Kidney (tissue), 14 donors: ENCODE data around the gene PCNT. TPM values are rescaled to one million over a fixed set of nuclear protein-coding genes. Genes with fewer than 3 reads are reported as not detected.

Experiments used
- DNase-seq, 5 donors: peaks; one replicate each; pipeline ENCODE4 v3.0.0-alpha.2; 2013 to 2020
- FAIRE-seq: peaks from 2 replicates; lab custom pipeline; 2012; peaks lifted over from hg19 to GRCh38; lab: Jason Lieb, UNC
- H3K27ac ChIP-seq, 2 donors: one replicate each; pipeline ENCODE4 v1.7.0; 2013; ENCODE audit warnings: low read depth in 2 of 2, low read length in 2 of 2, inconsistent platforms in 1 of 2
- H3K27me3 ChIP-seq: one replicate; pipeline ENCODE4 v1.7.1; 2013; ENCODE audit warnings: low read length, inconsistent platforms; ENCODE audit not compliant: control insufficient read depth, insufficient read depth
- H3K36me3 ChIP-seq, 3 donors: one replicate each; pipeline versions ENCODE4 v1.7.0 to v1.7.1; 2013; ENCODE audit warnings: low read length in 3 of 3, control low read depth in 1 of 3, inconsistent platforms in 1 of 3; ENCODE audit not compliant: insufficient read depth in 3 of 3, control insufficient read depth in 2 of 3
- H3K4me1 ChIP-seq, 3 donors: one replicate each; pipeline versions ENCODE4 v1.7.0 to v1.7.1; 2013; ENCODE audit warnings: low read length in 3 of 3, inconsistent platforms in 1 of 3, low read depth in 1 of 3; ENCODE audit not compliant: control insufficient read depth in 2 of 3, insufficient read depth in 2 of 3
- H3K4me3 ChIP-seq, 3 donors: one replicate each; pipeline versions ENCODE4 v1.7.0 to v1.8.1; 2013; ENCODE audit warnings: low read length in 3 of 3, control low read depth in 1 of 3, inconsistent platforms in 1 of 3
- H3K9ac ChIP-seq, 3 donors: one replicate each; pipeline versions ENCODE4 v1.7.0 to v1.7.1; 2013; ENCODE audit warnings: low read length in 3 of 3, control low read depth in 1 of 3, inconsistent platforms in 1 of 3
- H3K9me3 ChIP-seq, 3 donors: one replicate each; pipeline versions ENCODE4 v1.7.0 to v1.7.1; 2013; ENCODE audit warnings: low read length in 3 of 3, control low read depth in 1 of 3, inconsistent platforms in 1 of 3; ENCODE audit not compliant: control insufficient read depth in 2 of 3, insufficient read depth in 1 of 3
- CTCF ChIP-seq: IDR thresholded peaks from 3 replicates; pipeline ENCODE4 v1.5.1; 2012; ENCODE audit warnings: mild to moderate bottlenecking, moderate library complexity, borderline replicate concordance; ENCODE audit not compliant: insufficient read depth; ENCODE audit errors: extremely low read depth
- intact Hi-C: fragments of 100-400 bp; cut with DNase I; formaldehyde crosslinking; loops from one replicate; pipeline ENCODE4 v1.11.1; 2022
- polyA plus RNA-seq: library from polyadenylated mRNA; stranded (reverse); fragments of 350-450 nt; fragmentation: Illumina TruSeq; extraction: RNeasy Lipid Tissue Mini Kit (QIAGEN cat#74804); gene quantifications from one replicate; pipeline ENCODE4 v1.2.3, GENCODE V29; 2014; ENCODE audit warnings: low read depth, low replicate concordance; ENCODE audit not compliant: insufficient read depth
- total RNA-seq: library from RNA; stranded (reverse); fragmentation: NEBNext Ultra II Directional; extraction: Animal tissue kit (Norgen Biotek cat#: 25700); gene quantifications from one replicate; pipeline ENCODE4 v1.2.1, GENCODE V29; 2021
- donor health status: control.
- donor health status: control.
- donor health status: control.
- donor health status: control.
- donor health status: control.
- donor health status: DM: yes; HTN: yes; CAD: no.
- donor health status: Normal renal cell carcinoma (clear cell type).

PCNT gene
- total and polyA plus RNA-seq, 2 donors from 2014 or later = 4.2 to 26.1 TPM

- intact Hi-C loops = no loop called here
- no peaks in the 10 kb centered on the region for H3K27me3 ChIP-seq
- no peaks in the 10 kb centered on the region for H3K9me3 ChIP-seq
- no peak for DNase-seq
- peaks cover 2 to 4% (median 4%) of the 10 kb centered on the region in 3 donors for H3K36me3 ChIP-seq
- no peak for TF ChIP-seq CTCF
- no peak overlapping the region for H3K27ac ChIP-seq
- FAIRE-seq = no peak
- H3K4me1 ChIP-seq = no peaks in the 10 kb centered on the region
- H3K9ac ChIP-seq = no peak overlapping the region
- H3K4me3 ChIP-seq = no peak overlapping the region
Observed at GRCh38 chr21:46489800-46490199, 165.8 kb downstream of the PCNT start.

GRCh38 chr21:46491553-46491952 is 167.6 kb downstream of the PCNT start:
- Histone ChIP-seq H3K4me3 (no peak overlapping the region), H3K9ac (no peak overlapping the region), H3K27me3 (no peaks in the 10 kb centered on the region), H3K4me1 (no peaks in the 10 kb centered on the region), H3K36me3 (peaks cover 0 to 4% (median 0%) of the 10 kb centered on the region in 3 donors), H3K27ac (no peak overlapping the region), H3K9me3 (no peaks in the 10 kb centered on the region)
- intact Hi-C loops = no loop called here
- FAIRE-seq (no peak), DNase-seq (no peak)
- TF ChIP-seq CTCF = no peak

GRCh38 chr21:46492851-46493250 is 168.9 kb downstream of the PCNT start:
- Histone ChIP-seq H3K9me3 (no peaks in the 10 kb centered on the region), H3K27ac (no peak overlapping the region), H3K27me3 (no peaks in the 10 kb centered on the region), H3K4me1 (no peaks in the 10 kb centered on the region), H3K36me3 (peaks cover 0 to 6% (median 6%) of the 10 kb centered on the region in 3 donors), H3K4me3 (no peak overlapping the region), H3K9ac (no peak overlapping the region)
- intact Hi-C loops = no loop called here
- DNase-seq (no peak), FAIRE-seq (no peak)
- TF ChIP-seq CTCF = no peak

- Histone ChIP-seq H3K27ac (no peak overlapping the region), H3K36me3 (peaks cover 0 to 13% (median 11%) of the 10 kb centered on the region in 3 donors), H3K27me3 (no peaks in the 10 kb centered on the region), H3K4me1 (no peaks in the 10 kb centered on the region), H3K4me3 (no peak overlapping the region), H3K9ac (no peak overlapping the region), H3K9me3 (no peaks in the 10 kb centered on the region)
- FAIRE-seq = no peak
- no peak for TF ChIP-seq CTCF
- DNase-seq = no peak
- intact Hi-C loops = no loop called here
Observed at GRCh38 chr21:46493828-46494227, 169.9 kb downstream of the PCNT start.
